Mesendoderm (in vitro differentiated cells): Measurements from ENCODE around the gene RABAC1.

Source experiments
- DNase-seq: peaks from one replicate; pipeline ENCODE4 v3.0.0; 2013
- H2AK5ac ChIP-seq: 2 replicates; pipeline ENCODE4 v1.6.1; 2013; ENCODE audit warnings: low read length, inconsistent platforms
- H2BK120ac ChIP-seq: 2 replicates; pipeline ENCODE4 v1.6.1; 2013; ENCODE audit warnings: low read depth, mild to moderate bottlenecking, low read length, moderate library complexity, mixed read lengths
- H2BK15ac ChIP-seq: replicated peaks from 2 replicates; pipeline ENCODE4 v1.6.1; 2013; ENCODE audit warnings: low read depth, mild to moderate bottlenecking, moderate library complexity
- H2BK5ac ChIP-seq: 2 replicates; pipeline ENCODE4 v1.6.1; 2013; ENCODE audit warnings: low read length, inconsistent platforms
- H3K18ac ChIP-seq: 2 replicates; pipeline ENCODE4 v1.6.1; 2013; ENCODE audit warnings: mild to moderate bottlenecking, low read length, mixed read lengths
- H3K23ac ChIP-seq: one replicate; pipeline ENCODE4 v1.6.1; 2013; ENCODE audit warnings: low read length
- H3K27ac ChIP-seq: 2 replicates; pipeline ENCODE4 v1.5.1; 2013; ENCODE audit warnings: low read depth, mild to moderate bottlenecking, inconsistent platforms, low read length, moderate library complexity
- H3K27me3 ChIP-seq: 2 replicates; pipeline ENCODE4 v1.6.1; 2013; ENCODE audit warnings: low read length, control low read depth, mild to moderate bottlenecking, inconsistent platforms; ENCODE audit not compliant: insufficient read depth, poor library complexity
- H3K36me3 ChIP-seq: 2 replicates; pipeline ENCODE4 v1.6.1; 2013; ENCODE audit warnings: low read length, inconsistent platforms; ENCODE audit not compliant: control insufficient read depth, insufficient read depth
- H3K4ac ChIP-seq: one replicate; pipeline ENCODE4 v1.6.1; 2013; ENCODE audit warnings: low read depth, mild to moderate bottlenecking, low read length, moderate library complexity
- H3K4me1 ChIP-seq: 2 replicates; pipeline ENCODE4 v1.6.1; 2013; ENCODE audit warnings: low read depth, low read length, inconsistent platforms; ENCODE audit not compliant: control insufficient read depth
- H3K4me2 ChIP-seq: 2 replicates; pipeline ENCODE4 v1.6.1; 2013; ENCODE audit warnings: low read length
- H3K4me3 ChIP-seq: 2 replicates; pipeline ENCODE4 v1.5.1; 2013; ENCODE audit warnings: mild to moderate bottlenecking, low read length
- H3K56ac ChIP-seq: one replicate; pipeline ENCODE4 v1.6.1; 2013; ENCODE audit warnings: low read length
- H3K79me1 ChIP-seq: 2 replicates; pipeline ENCODE4 v1.6.1; 2013; ENCODE audit warnings: low read length, inconsistent platforms
- H3K79me2 ChIP-seq: 2 replicates; pipeline ENCODE4 v1.6.1; 2013; ENCODE audit warnings: mild to moderate bottlenecking, low read length; ENCODE audit not compliant: control insufficient read depth, insufficient read depth
- H3K9ac ChIP-seq: 2 replicates; pipeline ENCODE4 v1.6.1; 2013; ENCODE audit warnings: low read length, inconsistent platforms
- H4K5ac ChIP-seq: one replicate; pipeline ENCODE4 v1.6.1; 2013; ENCODE audit warnings: low read length
- H4K8ac ChIP-seq: one replicate; pipeline ENCODE4 v1.6.1; 2013; ENCODE audit warnings: low read depth, mild to moderate bottlenecking, control low read depth, low read length, moderate library complexity
- WGBS: extraction: QIAGEN DNeasy Blood & Tissue Kit; methylation state at CpG from one replicate; pipeline ENCODE4 v1.1.7; 2013; ENCODE audit warnings: low lambda C conversion rate, missing lambda C conversion rate; ENCODE audit not compliant: insufficient coverage; ENCODE audit errors: extremely low coverage; 5-methylcytosine and 5-hydroxymethylcytosine counted together

The RABAC1 gene

DNA sequence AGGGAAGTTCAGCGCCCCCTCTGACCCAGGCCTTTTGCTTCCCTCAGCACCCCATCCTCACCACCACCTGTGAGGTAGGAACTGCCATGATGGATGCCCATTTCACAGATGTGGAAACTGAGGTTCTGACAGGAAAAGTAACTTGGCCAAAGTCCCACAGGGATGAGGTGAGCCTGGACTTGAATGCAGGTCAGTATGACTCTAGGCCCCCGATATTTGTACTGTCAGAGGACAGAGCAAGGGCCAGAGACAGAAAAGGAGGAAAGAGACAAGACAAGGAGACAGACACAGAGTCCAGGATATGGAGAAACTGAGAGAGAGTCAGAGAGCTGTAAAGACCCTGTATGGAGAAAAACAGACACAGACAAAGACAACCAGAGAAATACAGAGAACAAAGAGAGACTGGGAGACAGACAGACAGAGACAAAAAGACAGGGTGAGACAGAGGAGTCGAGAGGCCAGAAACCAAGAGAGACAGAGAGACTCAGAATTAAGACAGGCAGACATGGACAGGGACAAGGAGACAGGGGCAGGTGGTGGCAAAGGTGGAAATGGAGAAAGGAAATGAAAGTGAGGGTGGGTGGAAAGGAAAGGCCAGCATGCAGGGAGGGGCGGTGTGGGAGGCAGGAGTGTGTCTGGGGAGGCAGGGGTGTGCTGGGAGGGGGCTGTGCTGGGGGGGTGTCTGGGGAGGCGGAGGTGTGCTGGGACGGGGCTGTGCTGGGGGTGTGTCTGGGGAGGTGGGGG is 35.9 kb downstream of the RABAC1 start:
- Histone ChIP-seq H3K56ac (no peak overlapping the region), H3K4me1 (no peaks in the 10 kb centered on the region), H4K8ac (no peak overlapping the region), H2BK15ac (no peak overlapping the region), H2AK5ac (no peak overlapping the region), H2BK120ac (no peak overlapping the region), H3K18ac (no peak overlapping the region), H3K4me3 (no peak overlapping the region), H3K36me3 (no peaks in the 10 kb centered on the region), H2BK5ac (no peak overlapping the region), H3K79me1 (no peaks in the 10 kb centered on the region), H3K27me3 (peaks cover 64% of the 10 kb centered on the region), H3K23ac (no peak overlapping the region), H3K9ac (no peak overlapping the region), H3K4me2 (no peak overlapping the region), H3K27ac (no peak overlapping the region), H4K5ac (no peak overlapping the region), H3K4ac (no peak overlapping the region), H3K79me2 (no peaks in the 10 kb centered on the region)
- no peak for DNase-seq
- no CpG with 5 or more reads among the region's 6 CpGs for WGBS

DNA sequence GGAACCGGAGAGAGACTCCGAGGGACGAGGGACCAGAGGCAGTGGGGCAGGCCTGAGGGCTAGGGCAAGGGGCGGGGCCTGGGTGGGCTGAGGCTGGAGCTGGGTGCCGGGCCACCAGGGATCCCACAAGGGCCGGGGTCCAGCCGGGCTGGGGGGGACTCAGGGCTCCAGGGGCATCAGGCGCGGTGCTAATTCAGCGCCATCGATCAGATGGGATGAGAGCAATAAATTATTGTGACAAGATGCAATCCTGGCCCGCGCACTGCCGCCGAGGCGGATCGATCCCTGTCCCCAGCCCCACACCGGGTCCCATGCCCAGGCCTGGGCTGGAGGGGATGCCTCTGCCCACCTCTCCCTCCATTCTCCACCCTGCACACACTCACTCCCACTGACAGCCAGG is 36.5 kb downstream of the RABAC1 start:
- no peak overlapping the region for H3K18ac ChIP-seq
- H3K79me1 ChIP-seq = no peaks in the 10 kb centered on the region
- no peak overlapping the region for H2BK5ac ChIP-seq
- no peaks in the 10 kb centered on the region for H3K36me3 ChIP-seq
- no peaks in the 10 kb centered on the region for H3K4me1 ChIP-seq
- no peak overlapping the region for H3K4ac ChIP-seq
- DNase-seq = no peak
- no peak overlapping the region for H3K4me3 ChIP-seq
- H2BK15ac ChIP-seq = no peak overlapping the region
- H3K56ac ChIP-seq = no peak overlapping the region
- no peaks in the 10 kb centered on the region for H3K79me2 ChIP-seq
- H4K5ac ChIP-seq = no peak overlapping the region
- no peak overlapping the region for H3K4me2 ChIP-seq
- H2BK120ac ChIP-seq = no peak overlapping the region
- no peak overlapping the region for H3K27ac ChIP-seq
- peaks cover 61% of the 10 kb centered on the region for H3K27me3 ChIP-seq
- no peak overlapping the region for H2AK5ac ChIP-seq
- no CpG with 5 or more reads among the region's 18 CpGs for WGBS
- H3K23ac ChIP-seq = no peak overlapping the region
- H4K8ac ChIP-seq = no peak overlapping the region
- no peak overlapping the region for H3K9ac ChIP-seq

DNA sequence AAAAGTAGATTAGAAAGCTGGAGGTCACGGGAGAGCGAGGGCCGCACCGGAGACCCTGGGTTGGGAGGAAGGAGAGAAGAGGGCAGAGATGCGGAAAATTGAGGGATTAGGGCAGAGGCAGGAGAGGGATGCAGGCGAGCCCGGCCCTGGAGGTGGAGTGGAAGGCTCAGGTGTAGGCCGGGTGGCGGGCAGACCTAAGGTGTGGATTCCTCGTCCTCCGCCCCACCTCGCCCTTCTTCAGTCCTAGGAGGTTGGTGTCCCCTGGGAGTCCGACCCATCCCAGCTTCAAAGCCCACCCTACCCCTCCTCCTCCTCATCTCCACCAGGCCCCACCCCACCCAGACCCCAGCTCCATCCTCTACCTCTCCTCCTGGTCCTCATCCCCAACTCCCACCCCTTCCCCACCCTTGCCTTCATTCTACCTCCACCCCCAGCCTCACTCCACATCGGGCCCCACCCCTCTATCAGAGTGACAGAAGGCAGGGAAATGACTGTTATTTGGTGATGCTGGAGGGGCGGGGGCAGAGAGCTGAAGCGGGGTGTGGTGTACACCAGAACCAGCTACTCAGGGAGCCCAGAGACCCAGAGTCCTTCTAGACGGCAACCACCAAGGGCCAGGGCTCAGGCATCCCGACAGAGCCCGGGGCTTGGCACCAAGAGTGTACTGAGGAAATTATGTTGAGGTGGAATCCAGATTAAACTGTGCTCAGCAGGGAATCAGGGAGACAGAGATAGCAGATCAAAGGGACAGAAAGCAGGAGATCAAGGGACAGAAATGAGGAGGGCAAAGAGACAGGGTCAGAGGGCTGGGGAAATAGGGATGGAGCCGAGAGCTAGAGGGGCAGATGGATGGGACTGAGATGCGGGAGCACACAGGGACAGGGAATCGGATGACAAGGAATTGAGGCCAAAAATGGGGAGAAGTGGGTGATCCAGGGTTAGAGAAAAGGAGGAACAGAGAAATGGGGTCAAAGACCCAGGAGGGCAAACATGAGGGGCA is 37.2 kb downstream of the RABAC1 start:
- Histone ChIP-seq H3K9ac (no peak overlapping the region), H3K27me3 (peaks cover 56% of the 10 kb centered on the region), H3K56ac (no peak overlapping the region), H4K5ac (no peak overlapping the region), H3K4me3 (no peak overlapping the region), H4K8ac (no peak overlapping the region), H3K27ac (no peak overlapping the region), H3K23ac (no peak overlapping the region), H2BK5ac (no peak overlapping the region), H2BK120ac (no peak overlapping the region), H3K79me2 (no peaks in the 10 kb centered on the region), H3K4me2 (no peak overlapping the region), H2AK5ac (no peak overlapping the region), H2BK15ac (no peak overlapping the region), H3K18ac (no peak overlapping the region), H3K4me1 (no peaks in the 10 kb centered on the region), H3K79me1 (no peaks in the 10 kb centered on the region), H3K4ac (no peak overlapping the region), H3K36me3 (no peaks in the 10 kb centered on the region)
- no CpG with 5 or more reads among the region's 22 CpGs for WGBS
- DNase-seq = peak; percentile 46

DNA sequence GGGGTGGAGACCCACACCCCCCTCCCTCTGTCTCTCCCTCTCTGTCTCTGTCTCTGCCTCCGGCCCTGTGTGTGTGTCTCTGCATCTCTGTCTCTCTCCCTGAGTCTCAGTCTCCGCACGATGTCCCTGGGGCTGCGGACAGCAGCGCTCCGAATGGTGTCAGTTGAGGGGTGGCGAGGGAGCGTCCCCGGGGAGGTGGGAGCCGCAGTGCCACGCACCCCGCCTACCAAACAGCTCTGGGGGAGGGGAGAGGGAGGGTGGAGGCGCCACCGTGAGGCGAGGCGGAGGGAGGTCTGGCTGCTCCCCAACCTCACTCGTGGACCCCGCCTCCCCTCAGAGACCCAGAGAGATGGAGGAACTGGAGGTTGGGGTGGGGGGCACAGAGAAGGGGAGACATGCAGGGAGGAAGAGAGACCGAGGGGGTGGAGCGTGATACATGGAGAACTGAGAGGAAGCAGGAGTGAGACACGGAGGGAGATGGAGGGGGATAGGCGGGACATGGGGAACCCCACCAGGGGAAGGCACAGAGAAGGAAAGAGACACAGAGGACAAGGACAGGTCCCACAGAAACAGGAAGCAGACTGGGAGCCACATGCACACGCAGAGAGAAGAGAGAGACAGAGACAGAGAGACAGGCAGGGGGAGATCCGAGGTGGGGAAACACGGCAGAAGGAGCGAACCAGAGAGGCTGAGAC is 38.1 kb downstream of the RABAC1 start:
- Histone ChIP-seq H3K4me3 (no peak overlapping the region), H3K79me1 (no peaks in the 10 kb centered on the region), H2AK5ac (no peak overlapping the region), H4K8ac (no peak overlapping the region), H3K4me1 (no peaks in the 10 kb centered on the region), H2BK15ac (no peak overlapping the region), H3K4ac (no peak overlapping the region), H3K27me3 (peaks cover 56% of the 10 kb centered on the region), H4K5ac (no peak overlapping the region), H3K56ac (no peak overlapping the region), H3K23ac (no peak overlapping the region), H2BK120ac (no peak overlapping the region), H3K18ac (no peak overlapping the region), H3K79me2 (no peaks in the 10 kb centered on the region), H3K9ac (no peak overlapping the region), H2BK5ac (no peak overlapping the region), H3K4me2 (no peak overlapping the region), H3K36me3 (no peaks in the 10 kb centered on the region), H3K27ac (no peak overlapping the region)
- no CpG with 5 or more reads among the region's 26 CpGs for WGBS
- no peak for DNase-seq

DNA sequence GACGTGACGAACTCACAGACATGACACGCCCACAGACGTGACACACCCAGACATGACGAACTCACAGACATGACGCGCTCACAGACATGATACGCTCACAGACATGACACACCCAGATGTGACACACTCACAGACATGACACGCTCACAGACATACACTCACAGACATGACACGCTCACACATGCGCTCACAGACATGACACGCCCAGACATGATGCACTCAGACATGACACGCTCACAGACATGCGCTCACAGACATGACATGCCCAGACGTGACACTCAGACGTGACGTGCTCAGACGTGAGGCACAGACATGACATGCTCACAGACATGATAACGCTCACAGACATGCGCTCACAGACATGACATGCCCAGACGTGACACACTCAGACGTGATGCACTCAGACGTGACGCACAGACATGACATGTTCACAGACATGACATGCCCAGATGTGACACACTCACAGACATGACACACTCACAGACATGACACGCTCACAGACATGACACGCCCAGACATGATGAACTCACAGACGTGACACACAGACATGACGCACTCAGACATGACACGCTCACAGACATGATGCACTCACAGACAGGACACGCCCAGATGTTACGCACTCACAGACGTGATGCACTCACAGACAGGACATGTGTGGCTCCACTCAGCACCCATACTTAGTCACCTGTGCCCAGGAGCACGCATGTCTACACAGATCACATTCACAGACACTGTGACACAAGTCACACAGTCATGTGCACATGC is 39.0 kb downstream of the RABAC1 start:
- H3K27me3 ChIP-seq = peaks cover 53% of the 10 kb centered on the region
- no peak overlapping the region for H3K4me3 ChIP-seq
- no peaks in the 10 kb centered on the region for H3K79me1 ChIP-seq

More for the DNA sequence above, 39.0 kb downstream of the RABAC1 start:
- no peak overlapping the region for H3K4me2 ChIP-seq
- H4K8ac ChIP-seq = no peak overlapping the region
- no peak for DNase-seq
- no peak overlapping the region for H2BK15ac ChIP-seq
- H3K36me3 ChIP-seq = no peaks in the 10 kb centered on the region
- no peak overlapping the region for H2BK120ac ChIP-seq
- no peak overlapping the region for H4K5ac ChIP-seq
- H3K56ac ChIP-seq = no peak overlapping the region
- no peaks in the 10 kb centered on the region for H3K4me1 ChIP-seq
- WGBS = no CpG with 5 or more reads among the region's 33 CpGs
- H3K27ac ChIP-seq = no peak overlapping the region
- H3K9ac ChIP-seq = no peak overlapping the region
- H2AK5ac ChIP-seq = no peak overlapping the region
- no peaks in the 10 kb centered on the region for H3K79me2 ChIP-seq
- no peak overlapping the region for H2BK5ac ChIP-seq
- H3K23ac ChIP-seq = no peak overlapping the region
- H3K18ac ChIP-seq = no peak overlapping the region
- no peak overlapping the region for H3K4ac ChIP-seq
